ENCODE measurements around the gene IPO5. TPM values are rescaled to one million over a fixed set of nuclear protein-coding genes. Genes with fewer than 3 reads are reported as not detected.
"Not testable (repeated sequence)": the region's sequence is repeated elsewhere in the genome, so short reads cannot be mapped to it uniquely, and the experiment has no call there.

The IPO5 gene
- total and polyA plus RNA-seq, 2 donors from 2014 or later = 32.2 to 92.0 TPM

DNA sequence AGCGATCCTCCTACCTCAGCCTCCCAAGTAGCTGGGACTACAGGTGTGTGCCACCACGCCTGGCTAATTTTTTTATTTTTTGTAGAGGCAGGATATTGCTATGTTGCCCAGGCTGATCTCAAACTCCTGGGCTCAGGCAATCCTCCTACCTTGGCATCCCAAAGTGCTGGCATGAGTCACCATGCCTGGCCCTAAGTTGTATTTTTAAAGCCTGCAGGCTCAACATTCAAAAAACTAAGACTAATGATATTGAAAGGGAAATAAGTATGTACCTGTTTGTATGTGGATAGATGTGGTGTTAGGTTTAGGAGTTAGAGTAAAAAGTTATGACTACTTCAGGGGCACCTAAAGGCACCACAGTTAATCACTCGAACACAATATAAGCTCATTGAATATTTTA lies 5.4 kb upstream of the IPO5 start:
- H3K27me3 ChIP-seq (ENCODE audit: control insufficient read depth, insufficient read depth, low read length) = no peaks in the 10 kb centered on the region
- DNase-seq (no peak), FAIRE-seq (no peak)
- no peaks in the 10 kb centered on the region for H3K9me3 ChIP-seq (ENCODE audit: control insufficient read depth in 2 of 3, insufficient read depth in 1 of 3, low read length in 3 of 3)
- TF ChIP-seq, protein P1, sequence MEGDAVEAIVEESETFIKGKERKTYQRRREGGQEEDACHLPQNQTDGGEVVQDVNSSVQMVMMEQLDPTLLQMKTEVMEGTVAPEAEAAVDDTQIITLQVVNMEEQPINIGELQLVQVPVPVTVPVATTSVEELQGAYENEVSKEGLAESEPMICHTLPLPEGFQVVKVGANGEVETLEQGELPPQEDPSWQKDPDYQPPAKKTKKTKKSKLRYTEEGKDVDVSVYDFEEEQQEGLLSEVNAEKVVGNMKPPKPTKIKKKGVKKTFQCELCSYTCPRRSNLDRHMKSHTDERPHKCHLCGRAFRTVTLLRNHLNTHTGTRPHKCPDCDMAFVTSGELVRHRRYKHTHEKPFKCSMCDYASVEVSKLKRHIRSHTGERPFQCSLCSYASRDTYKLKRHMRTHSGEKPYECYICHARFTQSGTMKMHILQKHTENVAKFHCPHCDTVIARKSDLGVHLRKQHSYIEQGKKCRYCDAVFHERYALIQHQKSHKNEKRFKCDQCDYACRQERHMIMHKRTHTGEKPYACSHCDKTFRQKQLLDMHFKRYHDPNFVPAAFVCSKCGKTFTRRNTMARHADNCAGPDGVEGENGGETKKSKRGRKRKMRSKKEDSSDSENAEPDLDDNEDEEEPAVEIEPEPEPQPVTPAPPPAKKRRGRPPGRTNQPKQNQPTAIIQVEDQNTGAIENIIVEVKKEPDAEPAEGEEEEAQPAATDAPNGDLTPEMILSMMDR (IDR thresholded peaks at IDR 0.05; ENCODE audit: borderline replicate concordance, extremely low read depth, insufficient read depth) = no peak
- H3K9ac ChIP-seq (ENCODE audit: low read length in 3 of 3) = no peak overlapping the region
- no peak overlapping the region for H3K27ac ChIP-seq (ENCODE audit: low read depth in 2 of 2, low read length in 2 of 2)
- intact Hi-C loops (cut with DNase I) = no loop called here
- H3K4me1 ChIP-seq (ENCODE audit: control insufficient read depth in 2 of 3, insufficient read depth in 2 of 3, low read depth in 1 of 3, low read length in 3 of 3) = no peaks in the 10 kb centered on the region
- H3K36me3 ChIP-seq (ENCODE audit: control insufficient read depth in 2 of 3, insufficient read depth in 3 of 3, low read length in 3 of 3) = no peaks in the 10 kb centered on the region
- H3K4me3 ChIP-seq (ENCODE audit: low read length in 3 of 3) = no peak overlapping the region

DNA sequence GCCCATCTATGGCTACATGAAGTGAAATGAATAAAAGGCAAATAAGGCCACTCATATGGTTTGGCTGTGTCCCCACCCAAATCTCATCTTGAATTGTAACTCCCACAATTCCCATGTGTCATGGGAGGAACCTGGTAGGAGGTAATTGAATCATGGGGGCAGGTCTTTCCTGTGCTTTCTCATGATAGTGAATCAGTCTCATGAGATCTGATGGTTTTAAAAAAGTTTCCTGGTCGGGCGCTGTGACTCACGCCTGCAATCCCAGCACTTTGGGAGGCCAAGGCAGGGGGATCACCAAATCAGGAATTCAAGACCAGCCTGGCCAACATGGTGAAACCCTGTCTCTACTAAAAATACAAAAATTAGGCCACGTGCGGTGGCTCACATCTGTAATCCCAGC lies 4.2 kb upstream of the IPO5 start:
- H3K27ac ChIP-seq (ENCODE audit: low read depth in 2 of 2, low read length in 2 of 2); DNase-seq; FAIRE-seq; H3K9me3 ChIP-seq (ENCODE audit: control insufficient read depth in 2 of 3, insufficient read depth in 1 of 3, low read length in 3 of 3); intact Hi-C loops (cut with DNase I); H3K27me3 ChIP-seq (ENCODE audit: control insufficient read depth, insufficient read depth, low read length); H3K9ac ChIP-seq (ENCODE audit: low read length in 3 of 3); H3K4me3 ChIP-seq (ENCODE audit: low read length in 3 of 3); H3K4me1 ChIP-seq (ENCODE audit: control insufficient read depth in 2 of 3, insufficient read depth in 2 of 3, low read depth in 1 of 3, low read length in 3 of 3); H3K36me3 ChIP-seq (ENCODE audit: control insufficient read depth in 2 of 3, insufficient read depth in 3 of 3, low read length in 3 of 3): not testable (repeated sequence)

DNA sequence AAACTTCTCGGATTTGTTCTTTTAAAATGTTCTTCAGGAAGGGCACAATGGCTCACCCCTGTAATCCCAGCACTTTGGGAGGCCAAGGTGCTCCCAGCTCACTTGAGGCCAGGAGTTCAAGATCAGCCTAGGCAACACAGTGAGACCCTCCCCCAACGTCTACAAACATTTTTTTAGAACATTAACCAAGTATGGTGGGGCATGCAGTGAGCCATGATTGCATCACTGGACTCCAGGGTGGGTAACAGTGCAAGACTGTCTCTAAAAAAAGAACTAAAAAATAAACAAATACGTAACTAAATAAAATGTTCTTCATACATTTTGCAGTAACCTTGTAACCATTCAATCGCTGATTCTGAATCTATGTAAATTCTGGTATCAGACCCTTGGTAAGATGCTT lies 2.1 kb upstream of the IPO5 start:
- intact Hi-C loops (cut with DNase I) = no loop called here
- DNase-seq (no peak), FAIRE-seq (no peak)
- H3K4me3 ChIP-seq (ENCODE audit: low read length in 3 of 3) = no peak overlapping the region
- no peak overlapping the region for H3K27ac ChIP-seq (ENCODE audit: low read depth in 2 of 2, low read length in 2 of 2)
- H3K27me3 ChIP-seq (ENCODE audit: control insufficient read depth, insufficient read depth, low read length) = no peaks in the 10 kb centered on the region
- no peak overlapping the region for H3K9ac ChIP-seq (ENCODE audit: low read length in 3 of 3)
- no peaks in the 10 kb centered on the region for H3K36me3 ChIP-seq (ENCODE audit: control insufficient read depth in 2 of 3, insufficient read depth in 3 of 3, low read length in 3 of 3)
- H3K9me3 ChIP-seq (ENCODE audit: control insufficient read depth in 2 of 3, insufficient read depth in 1 of 3, low read length in 3 of 3) = no peaks in the 10 kb centered on the region
- TF ChIP-seq, protein P1 (IDR thresholded peaks at IDR 0.05; ENCODE audit: borderline replicate concordance, extremely low read depth, insufficient read depth) = no peak
- H3K4me1 ChIP-seq (ENCODE audit: control insufficient read depth in 2 of 3, insufficient read depth in 2 of 3, low read depth in 1 of 3, low read length in 3 of 3) = no peaks in the 10 kb centered on the region

DNA sequence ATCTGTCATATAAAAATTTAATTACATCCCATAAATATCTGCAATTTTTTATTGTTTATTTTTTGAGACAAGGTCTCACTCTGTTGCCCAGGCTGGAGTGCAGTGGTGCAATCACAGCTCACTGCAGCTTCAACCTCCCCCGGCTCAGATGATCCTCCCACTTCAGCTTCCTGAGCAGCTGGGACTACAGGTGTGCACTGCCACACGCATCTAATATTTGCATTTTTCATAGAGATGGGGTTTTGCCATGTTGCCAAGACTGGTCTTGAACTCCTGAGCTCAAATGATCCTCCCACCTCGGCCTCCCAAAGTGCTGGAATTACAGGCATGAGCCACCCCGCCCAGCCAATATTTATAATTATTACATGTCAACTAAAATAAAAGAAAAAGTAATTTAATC lies 644 bp upstream of the IPO5 start:
- FAIRE-seq; intact Hi-C loops (cut with DNase I): not testable (repeated sequence)

DNA sequence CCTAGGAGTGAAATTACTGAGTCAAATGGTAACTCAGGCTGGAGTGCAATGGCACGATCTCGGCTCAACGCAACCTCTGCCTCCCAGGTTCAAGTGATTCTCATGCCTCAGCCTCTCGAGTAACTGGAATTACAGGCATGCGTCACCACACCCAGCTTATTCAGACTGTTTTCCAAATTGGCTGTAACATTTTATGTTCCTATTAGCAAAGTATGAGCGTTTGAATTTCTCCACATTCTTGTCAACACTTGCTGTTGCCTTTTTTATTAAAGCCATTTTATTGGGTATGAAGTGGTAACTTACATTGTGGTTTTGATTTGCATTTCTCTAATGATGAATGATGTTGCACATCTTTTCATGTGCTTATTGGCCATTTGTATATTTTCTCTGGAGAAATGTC lies 7.9 kb downstream of the IPO5 start:
- intact Hi-C loops (cut with DNase I) = no loop called here
- TF ChIP-seq, protein P1 (IDR thresholded peaks at IDR 0.05; ENCODE audit: borderline replicate concordance, extremely low read depth, insufficient read depth) = no peak
- no peak overlapping the region for H3K4me3 ChIP-seq (ENCODE audit: low read length in 3 of 3)
- no peak for FAIRE-seq
- no peaks in the 10 kb centered on the region for H3K4me1 ChIP-seq (ENCODE audit: control insufficient read depth in 2 of 3, insufficient read depth in 2 of 3, low read depth in 1 of 3, low read length in 3 of 3)
- H3K36me3 ChIP-seq (ENCODE audit: control insufficient read depth in 2 of 3, insufficient read depth in 3 of 3, low read length in 3 of 3) = no peaks in the 10 kb centered on the region
- DNase-seq = no peak
- no peaks in the 10 kb centered on the region for H3K9me3 ChIP-seq (ENCODE audit: control insufficient read depth in 2 of 3, insufficient read depth in 1 of 3, low read length in 3 of 3)
- no peak overlapping the region for H3K9ac ChIP-seq (ENCODE audit: low read length in 3 of 3)
- H3K27me3 ChIP-seq (ENCODE audit: control insufficient read depth, insufficient read depth, low read length) = no peaks in the 10 kb centered on the region
- H3K27ac ChIP-seq (ENCODE audit: low read depth in 2 of 2, low read length in 2 of 2) = no peak overlapping the region

More for the DNA sequence above, 644 bp upstream of the IPO5 start:
- H3K36me3 ChIP-seq (ENCODE audit: control insufficient read depth in 2 of 3, insufficient read depth in 3 of 3, low read length in 3 of 3); H3K9me3 ChIP-seq (ENCODE audit: control insufficient read depth in 2 of 3, insufficient read depth in 1 of 3, low read length in 3 of 3); H3K4me1 ChIP-seq (ENCODE audit: control insufficient read depth in 2 of 3, insufficient read depth in 2 of 3, low read depth in 1 of 3, low read length in 3 of 3); DNase-seq; H3K9ac ChIP-seq (ENCODE audit: low read length in 3 of 3); H3K27me3 ChIP-seq (ENCODE audit: control insufficient read depth, insufficient read depth, low read length); H3K4me3 ChIP-seq (ENCODE audit: low read length in 3 of 3); H3K27ac ChIP-seq (ENCODE audit: low read depth in 2 of 2, low read length in 2 of 2): not testable (repeated sequence)
